ENCODE results near the gene HOXA1.

The HOXA1 gene

DNA sequence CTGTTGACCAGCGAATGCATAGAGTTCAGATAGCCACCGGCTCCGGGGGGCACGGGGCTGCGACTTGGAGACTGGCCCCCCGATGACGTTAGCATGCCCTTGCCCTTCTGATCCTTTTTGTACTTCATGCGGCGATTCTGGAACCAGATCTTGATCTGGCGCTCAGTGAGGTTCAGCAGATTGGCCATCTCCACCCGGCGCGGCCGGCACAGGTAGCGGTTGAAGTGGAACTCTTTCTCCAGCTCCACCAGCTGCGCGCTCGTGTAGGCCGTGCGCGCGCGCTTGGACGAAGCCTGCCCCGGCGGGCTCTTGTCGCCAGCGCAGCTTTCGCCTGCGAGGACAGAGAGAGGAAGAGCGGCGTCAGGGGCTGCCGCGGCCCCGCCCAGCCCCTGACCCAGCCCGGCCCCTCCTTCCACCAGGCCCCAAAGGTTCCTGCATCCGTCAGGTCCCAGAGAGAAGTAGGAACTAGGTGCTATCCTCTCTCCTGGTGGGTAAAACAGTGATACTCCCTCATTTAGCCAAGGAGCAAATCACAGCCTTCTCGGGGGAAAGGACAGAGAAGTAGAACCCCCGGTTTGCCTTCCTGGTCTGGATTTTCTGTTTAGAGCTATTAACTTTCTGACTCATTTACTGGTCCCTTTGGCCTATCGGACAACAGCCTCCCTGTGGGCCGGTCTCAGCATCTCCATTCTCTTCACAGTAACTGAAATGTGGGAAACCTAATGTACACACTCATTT is 12.8 kb upstream of the HOXA1 start:
- no peak overlapping the region for H3K27ac ChIP-seq
- TF ChIP-seq ZFX (IDR thresholded peaks at IDR 0.05; ENCODE audit: borderline replicate concordance) = no peak
- TF ChIP-seq, protein P1, sequence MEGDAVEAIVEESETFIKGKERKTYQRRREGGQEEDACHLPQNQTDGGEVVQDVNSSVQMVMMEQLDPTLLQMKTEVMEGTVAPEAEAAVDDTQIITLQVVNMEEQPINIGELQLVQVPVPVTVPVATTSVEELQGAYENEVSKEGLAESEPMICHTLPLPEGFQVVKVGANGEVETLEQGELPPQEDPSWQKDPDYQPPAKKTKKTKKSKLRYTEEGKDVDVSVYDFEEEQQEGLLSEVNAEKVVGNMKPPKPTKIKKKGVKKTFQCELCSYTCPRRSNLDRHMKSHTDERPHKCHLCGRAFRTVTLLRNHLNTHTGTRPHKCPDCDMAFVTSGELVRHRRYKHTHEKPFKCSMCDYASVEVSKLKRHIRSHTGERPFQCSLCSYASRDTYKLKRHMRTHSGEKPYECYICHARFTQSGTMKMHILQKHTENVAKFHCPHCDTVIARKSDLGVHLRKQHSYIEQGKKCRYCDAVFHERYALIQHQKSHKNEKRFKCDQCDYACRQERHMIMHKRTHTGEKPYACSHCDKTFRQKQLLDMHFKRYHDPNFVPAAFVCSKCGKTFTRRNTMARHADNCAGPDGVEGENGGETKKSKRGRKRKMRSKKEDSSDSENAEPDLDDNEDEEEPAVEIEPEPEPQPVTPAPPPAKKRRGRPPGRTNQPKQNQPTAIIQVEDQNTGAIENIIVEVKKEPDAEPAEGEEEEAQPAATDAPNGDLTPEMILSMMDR (IDR thresholded peaks at IDR 0.05) = no peak

DNA sequence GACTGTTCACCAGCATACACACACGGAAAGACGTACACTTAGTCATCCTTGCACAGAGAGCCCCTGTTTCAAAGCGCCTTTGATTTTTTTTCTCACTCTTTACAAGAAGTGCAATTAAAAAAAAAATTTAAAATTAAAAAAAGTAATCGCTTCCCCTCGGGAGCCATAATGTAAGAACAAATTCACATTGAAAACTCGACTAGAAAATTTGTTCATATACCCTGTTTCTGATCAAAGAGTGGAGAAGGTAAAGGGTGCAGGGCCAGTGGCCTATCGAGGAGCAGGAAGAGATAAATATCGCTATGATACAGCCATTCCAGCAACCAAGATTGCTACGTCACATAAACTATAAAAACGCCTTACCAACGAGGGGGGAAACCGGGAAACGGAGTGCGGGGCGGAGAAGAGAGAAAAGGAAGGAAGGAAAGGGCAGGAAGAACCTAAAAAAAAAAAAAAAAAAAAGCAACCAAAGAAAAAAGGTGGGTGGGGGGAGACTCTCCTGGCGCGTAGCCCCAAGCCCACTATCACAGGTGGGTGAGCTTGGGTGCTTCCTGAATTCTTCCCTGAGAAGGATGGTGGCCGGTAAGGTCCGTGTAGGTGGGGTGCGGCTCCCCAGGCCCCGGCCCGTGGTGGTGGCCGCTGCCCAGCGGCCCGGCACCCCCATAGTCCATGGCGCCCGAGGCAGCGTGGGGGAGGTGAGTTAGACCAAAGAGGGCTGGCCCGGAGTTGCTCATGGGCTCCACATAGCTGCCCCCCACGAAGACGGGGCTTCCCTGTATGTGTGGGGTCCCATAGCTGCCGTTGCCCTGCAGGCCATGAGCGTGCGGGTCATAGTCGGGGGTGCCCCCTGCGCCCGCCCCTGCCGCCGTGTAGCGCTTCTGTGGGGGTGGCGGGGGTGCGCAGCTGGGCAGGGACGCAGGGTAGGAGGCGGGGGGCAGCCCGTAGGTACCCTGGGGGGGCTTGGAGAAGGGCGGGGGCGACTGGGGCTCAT is 11.9 kb upstream of the HOXA1 start:
- TF ChIP-seq ZFX (IDR thresholded peaks at IDR 0.05; ENCODE audit: borderline replicate concordance) = no peak
- TF ChIP-seq, protein P1 (IDR thresholded peaks at IDR 0.05) = no peak
- no peak overlapping the region for H3K27ac ChIP-seq

DNA sequence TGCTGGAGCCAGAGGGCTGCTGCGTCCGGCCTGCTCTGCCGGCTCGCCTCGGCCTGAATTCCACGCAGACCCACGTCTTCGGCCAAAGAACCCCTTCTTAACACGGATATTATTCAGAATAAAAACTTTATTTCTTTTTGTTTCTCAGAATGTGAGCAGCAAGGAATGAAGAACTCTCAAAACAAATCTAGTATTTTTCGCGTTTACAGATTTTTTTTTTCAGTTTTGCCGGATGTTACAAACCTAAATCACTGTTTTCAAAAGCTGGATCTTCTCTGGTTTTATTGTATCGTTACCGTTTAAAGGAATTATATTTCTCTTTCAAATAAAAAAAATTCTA is 11.1 kb upstream of the HOXA1 start:
- no peak overlapping the region for H3K27ac ChIP-seq

DNA sequence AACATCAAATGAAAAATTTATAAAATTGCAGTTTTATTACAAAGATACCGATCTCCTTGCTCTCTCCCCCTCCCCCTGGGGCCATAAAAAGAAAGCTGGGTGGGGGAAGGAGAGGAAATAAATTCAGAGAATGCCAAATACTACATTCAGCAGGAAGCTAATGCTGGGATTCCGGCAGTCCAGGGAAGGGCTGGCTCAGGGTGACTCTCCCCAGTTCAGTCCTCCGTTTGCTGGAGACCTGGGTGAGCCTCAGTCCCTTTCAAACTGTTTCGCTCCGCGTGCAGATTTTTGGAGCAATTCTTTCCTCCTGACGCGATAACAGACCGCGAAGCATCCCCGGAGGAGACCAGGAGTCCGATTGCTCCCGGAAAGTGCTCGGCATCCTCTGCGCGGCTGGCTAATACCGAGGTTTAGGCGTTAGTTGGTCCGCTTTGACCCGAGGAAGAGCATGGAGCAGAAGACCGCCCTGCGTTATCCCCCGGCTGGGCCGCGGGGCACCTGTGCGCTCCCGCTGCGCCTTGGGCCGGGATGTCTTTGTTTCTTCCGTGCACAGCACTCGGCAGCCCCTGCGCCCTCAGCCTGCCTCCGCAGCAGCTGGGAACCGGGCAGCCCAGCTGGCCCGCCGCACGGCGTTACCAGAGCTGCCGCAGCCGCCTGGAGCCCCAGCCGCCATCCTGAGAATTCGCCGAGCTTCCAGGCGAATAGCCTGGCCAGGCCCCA is 10.5 kb upstream of the HOXA1 start:
- H3K27ac ChIP-seq = no peak overlapping the region
- TF ChIP-seq ZFX (IDR thresholded peaks at IDR 0.05; ENCODE audit: borderline replicate concordance) = no peak
- TF ChIP-seq, protein P1 (IDR thresholded peaks at IDR 0.05) = no peak

More for the DNA sequence above, 11.1 kb upstream of the HOXA1 start:
- no peak for TF ChIP-seq ZFX (IDR thresholded peaks at IDR 0.05; ENCODE audit: borderline replicate concordance)
- TF ChIP-seq, protein P1 (IDR thresholded peaks at IDR 0.05) = no peak

DNA sequence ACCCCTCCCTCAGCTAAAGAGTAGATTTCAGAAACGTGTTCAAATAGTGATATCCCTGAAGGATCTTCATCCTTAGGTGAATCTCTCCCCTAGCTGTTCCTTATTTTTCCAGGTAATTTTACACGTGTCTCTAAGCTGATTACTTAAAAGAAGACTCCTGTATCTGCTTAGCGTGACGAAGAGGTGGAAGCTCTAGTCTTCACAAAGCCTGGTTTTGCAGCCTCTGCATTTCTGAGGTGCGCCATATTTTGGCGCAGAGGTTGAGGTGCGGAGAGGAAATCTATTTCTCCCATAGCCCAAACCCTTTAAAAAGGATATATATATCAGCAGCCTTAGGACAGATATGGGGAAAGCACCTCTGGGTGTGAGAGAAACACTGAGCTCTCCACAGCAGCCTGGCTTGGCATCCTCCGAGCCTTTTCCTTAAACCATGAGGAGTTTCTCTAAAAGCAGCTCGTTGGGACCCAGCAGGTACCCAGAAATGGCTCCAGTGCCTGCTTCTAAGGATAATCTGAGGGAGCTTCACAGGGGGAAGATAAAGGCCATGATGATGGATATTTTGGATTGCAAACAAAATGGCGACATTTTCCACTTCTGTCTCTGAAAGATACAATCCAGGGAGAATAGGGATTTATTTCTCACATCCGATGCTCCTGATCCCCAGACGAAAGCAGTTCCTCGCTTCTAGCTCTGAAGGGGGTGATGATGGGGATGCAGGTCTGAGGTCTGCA is 9.7 kb upstream of the HOXA1 start:
- TF ChIP-seq, protein P1 (IDR thresholded peaks at IDR 0.05) = no peak
- TF ChIP-seq ZFX (IDR thresholded peaks at IDR 0.05; ENCODE audit: borderline replicate concordance) = no peak
- no peak overlapping the region for H3K27ac ChIP-seq

DNA sequence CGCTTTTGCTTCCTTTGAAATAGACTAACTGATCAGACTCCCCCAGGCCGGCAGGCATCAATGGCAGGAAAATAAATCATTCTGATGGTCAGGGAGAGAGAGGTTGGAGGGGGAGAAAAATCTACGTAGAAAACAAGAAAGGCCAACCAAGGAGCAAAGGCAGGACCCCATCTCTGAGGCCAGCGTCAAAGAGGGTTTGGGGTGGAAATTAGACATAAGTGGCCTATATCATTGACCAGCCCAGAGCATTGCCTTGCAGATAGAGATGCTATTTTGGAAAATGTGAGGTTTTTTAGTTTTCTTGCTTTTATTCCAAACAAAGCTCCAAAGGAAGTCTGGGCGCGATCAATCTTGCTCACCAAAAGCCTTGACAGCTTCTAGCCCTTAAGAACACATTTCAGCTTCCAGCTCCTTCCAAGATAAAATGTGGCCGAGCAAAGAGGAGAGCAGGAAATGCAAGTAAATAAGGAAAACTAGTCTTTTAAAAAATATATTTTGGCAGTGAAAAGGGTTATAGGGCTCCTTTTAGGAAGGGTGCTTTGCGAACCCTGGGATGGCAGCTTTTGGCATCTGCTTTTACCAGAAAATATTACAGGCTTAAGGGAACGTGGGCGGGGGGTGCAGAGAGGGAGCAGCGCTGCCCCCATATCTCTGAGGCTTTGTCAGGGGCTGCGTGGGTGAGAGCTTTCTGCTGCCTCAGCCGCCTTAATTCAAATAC is 8.7 kb upstream of the HOXA1 start:
- no peak overlapping the region for H3K27ac ChIP-seq
- TF ChIP-seq ZFX (IDR thresholded peaks at IDR 0.05; ENCODE audit: borderline replicate concordance) = no peak
- TF ChIP-seq, protein P1 (IDR thresholded peaks at IDR 0.05) = no peak
